ENCODE results near the gene BZW2. TPM values are rescaled to one million over a fixed set of nuclear protein-coding genes. Genes with fewer than 3 reads are reported as not detected.
A peak's percentile ranks its signal among the peaks of the same experiment; 100 is the strongest.

The BZW2 gene
- total RNA-seq, 1 donor: 61.8 TPM

DNA sequence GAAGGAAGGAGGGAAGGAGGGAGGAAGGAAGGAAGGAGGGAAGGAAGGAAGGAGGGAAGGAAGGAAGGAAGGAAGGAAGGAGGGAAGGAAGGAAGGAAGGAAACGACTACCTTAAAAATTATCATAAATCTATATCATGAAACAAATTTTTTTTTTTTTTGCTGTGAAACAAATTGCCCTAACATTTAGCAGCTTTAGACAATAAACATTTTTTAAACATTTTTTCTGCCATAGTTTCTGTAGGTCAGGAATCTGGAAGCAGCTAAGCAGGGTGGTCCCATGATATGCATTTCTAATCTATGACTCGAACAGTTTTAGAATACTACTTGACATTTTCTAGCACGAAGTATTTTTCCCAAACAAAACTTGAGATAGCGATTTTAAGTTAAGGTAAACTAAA, 64.7 kb downstream of the BZW2 start:
- no peak for DNase-seq (ENCODE audit: low read depth)
- TF ChIP-seq, protein P1, sequence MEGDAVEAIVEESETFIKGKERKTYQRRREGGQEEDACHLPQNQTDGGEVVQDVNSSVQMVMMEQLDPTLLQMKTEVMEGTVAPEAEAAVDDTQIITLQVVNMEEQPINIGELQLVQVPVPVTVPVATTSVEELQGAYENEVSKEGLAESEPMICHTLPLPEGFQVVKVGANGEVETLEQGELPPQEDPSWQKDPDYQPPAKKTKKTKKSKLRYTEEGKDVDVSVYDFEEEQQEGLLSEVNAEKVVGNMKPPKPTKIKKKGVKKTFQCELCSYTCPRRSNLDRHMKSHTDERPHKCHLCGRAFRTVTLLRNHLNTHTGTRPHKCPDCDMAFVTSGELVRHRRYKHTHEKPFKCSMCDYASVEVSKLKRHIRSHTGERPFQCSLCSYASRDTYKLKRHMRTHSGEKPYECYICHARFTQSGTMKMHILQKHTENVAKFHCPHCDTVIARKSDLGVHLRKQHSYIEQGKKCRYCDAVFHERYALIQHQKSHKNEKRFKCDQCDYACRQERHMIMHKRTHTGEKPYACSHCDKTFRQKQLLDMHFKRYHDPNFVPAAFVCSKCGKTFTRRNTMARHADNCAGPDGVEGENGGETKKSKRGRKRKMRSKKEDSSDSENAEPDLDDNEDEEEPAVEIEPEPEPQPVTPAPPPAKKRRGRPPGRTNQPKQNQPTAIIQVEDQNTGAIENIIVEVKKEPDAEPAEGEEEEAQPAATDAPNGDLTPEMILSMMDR (IDR thresholded peaks at IDR 0.05; ENCODE audit: insufficient read depth, low read length): no peak
- H3K4me3 ChIP-seq (ENCODE audit: low read depth, low read length): no peak overlapping the region

DNA sequence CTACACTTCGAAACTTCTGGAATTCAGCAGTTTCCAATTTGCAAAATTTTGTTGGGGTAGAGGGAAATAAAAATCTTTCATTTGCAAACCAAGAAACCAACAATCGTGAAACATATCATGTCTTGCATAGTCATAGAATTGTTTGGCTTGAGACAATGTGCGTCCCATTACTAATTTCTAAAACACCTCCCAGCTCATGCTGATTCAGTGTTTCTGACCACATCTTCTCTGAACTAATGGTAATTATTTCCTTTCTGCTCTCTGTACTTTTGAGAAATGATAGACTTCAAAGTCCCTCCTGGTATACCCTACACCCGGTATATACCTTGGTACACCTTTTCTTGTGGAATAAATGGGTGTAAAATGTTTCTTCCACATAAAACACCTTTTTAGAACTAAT, 65.7 kb downstream of the BZW2 start:
- peak; percentile 26 for DNase-seq (ENCODE audit: low read depth)
- no peak overlapping the region for H3K4me3 ChIP-seq (ENCODE audit: low read depth, low read length)
- TF ChIP-seq, protein P1 (IDR thresholded peaks at IDR 0.05; ENCODE audit: insufficient read depth, low read length): no peak

DNA sequence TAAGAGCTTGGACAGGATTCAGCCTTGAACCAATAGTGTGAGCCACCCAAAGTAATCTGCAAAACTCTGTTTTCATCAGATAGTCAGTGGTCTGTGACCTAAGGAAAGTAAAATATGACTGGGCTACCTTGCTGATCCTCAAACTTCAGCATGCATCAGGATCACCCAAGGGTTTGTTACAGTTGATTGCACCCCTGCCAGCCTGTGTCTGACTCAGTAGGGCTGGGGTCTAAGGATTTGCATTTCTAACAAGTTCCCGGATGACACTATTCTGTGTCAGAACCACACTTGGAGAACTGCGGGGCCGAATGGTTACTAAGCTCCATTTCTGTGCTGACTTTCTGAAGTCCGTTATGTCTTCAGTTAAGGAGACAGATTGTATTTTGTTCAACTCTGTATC, 66.9 kb downstream of the BZW2 start:
- TF ChIP-seq, protein P1 (IDR thresholded peaks at IDR 0.05; ENCODE audit: insufficient read depth, low read length): no peak
- H3K4me3 ChIP-seq (ENCODE audit: low read depth, low read length): no peak overlapping the region
- DNase-seq (ENCODE audit: low read depth): no peak

DNA sequence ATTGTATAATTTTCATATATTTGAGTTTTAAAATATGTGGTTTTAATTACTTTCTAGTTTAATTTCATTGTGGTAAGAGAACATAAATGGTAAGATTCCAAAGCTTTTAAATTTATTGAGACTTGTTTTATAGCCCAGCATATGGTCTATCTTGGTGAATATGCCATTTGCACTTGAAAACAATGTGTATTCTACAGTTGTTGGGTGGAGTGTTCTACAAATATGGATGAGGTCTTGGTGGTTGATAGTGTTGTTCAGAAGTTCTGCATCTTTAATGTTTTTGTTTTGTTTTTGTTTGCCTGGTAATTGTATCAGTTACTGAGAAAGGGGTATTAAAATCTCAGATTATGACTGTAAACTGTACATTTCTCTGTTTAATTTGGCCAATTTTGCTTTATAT, 69.9 kb downstream of the BZW2 start:
- TF ChIP-seq, protein P1 (IDR thresholded peaks at IDR 0.05; ENCODE audit: insufficient read depth, low read length): no peak
- H3K4me3 ChIP-seq (ENCODE audit: low read depth, low read length): no peak overlapping the region
- no peak for DNase-seq (ENCODE audit: low read depth)

DNA sequence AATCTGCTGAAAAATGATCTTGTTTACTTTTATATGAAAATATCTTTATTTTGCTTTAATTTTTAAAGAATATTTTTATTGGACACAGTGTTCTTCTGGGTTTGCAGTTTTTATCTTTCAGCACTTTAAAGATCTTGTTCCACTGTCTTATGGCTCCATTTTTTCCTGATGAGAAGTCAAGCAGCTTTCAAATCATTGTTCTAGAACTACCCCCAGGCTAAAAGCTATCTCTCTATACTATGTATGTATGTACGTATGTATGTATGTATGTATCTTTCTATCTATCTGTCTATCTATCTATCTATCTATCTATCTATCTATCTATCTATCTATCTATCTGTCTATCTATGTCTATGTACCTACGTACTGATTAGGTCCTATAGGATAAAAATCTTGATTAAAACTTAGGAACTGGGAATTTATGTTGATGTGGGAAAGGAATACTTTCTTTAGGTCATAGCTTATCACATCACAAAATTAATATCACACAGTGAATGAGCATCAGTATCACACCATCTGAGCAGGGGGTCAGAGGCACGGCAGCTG, 72.2 kb downstream of the BZW2 start:
- no peak overlapping the region for H3K4me3 ChIP-seq (ENCODE audit: low read depth, low read length)
- TF ChIP-seq, protein P1 (IDR thresholded peaks at IDR 0.05; ENCODE audit: insufficient read depth, low read length): no peak
- no peak for DNase-seq (ENCODE audit: low read depth)

DNA sequence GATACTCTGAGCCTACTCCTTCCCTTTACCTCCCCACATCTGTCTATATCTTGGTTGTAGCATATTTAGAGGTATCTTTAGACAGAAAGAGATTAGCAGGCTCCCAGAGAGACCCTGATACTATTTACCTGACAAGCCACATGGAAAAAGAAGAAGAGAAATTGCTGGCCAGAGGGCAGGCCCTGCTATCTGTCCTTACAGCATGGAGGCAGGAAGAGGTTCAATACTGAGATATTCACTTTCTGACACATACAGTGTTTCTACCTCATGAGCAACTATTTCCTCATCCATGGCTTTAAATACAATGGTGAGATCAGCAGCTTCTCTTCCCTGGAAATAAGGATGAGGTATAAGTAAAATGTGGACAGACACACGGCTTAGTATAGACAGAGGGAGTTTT, 73.7 kb downstream of the BZW2 start:
- peak; percentile 24 for DNase-seq (ENCODE audit: low read depth)
- TF ChIP-seq, protein P1 (IDR thresholded peaks at IDR 0.05; ENCODE audit: insufficient read depth, low read length): no peak
- no peak overlapping the region for H3K4me3 ChIP-seq (ENCODE audit: low read depth, low read length)

DNA sequence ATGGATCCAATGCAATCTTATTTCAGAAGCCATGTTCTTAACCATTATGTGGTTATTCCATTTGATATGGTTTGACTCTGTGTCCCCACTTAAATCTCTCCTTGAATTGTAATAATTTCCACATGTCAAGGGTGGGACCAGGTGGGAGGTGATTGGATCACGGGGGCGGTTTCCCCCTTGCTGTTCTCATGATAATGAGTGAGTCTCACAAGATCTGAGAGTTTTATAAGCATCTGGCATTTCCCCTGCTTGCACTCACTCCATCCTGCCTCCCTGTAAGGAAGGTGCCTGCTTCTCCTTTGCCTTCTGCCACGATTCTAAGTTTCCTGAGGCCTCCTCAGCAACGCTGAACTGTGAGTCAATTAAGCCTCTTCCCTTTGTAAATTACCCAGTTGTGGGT, 75.6 kb downstream of the BZW2 start:
- TF ChIP-seq, protein P1 (IDR thresholded peaks at IDR 0.05; ENCODE audit: insufficient read depth, low read length): no peak
- no peak overlapping the region for H3K4me3 ChIP-seq (ENCODE audit: low read depth, low read length)
- no peak for DNase-seq (ENCODE audit: low read depth)
